Sigmoid colon (tissue), 4 donors: ENCODE results near the gene C11orf24.

Experiments used
- EP300 ChIP-seq, 4 donors: sonication (generic); formaldehyde crosslinking; IDR thresholded peaks; one replicate each; pipeline ENCODE4 v1.6.1; 2017; ENCODE audit warnings: antibody characterized with exemption in 4 of 4
- POLR2A ChIP-seq, 2 donors: fragments of 450-650 bp; IDR thresholded peaks; one replicate each; pipeline ENCODE4 v1.6.1; 2016; ENCODE audit warnings: antibody characterized with exemption in 2 of 2, mild to moderate bottlenecking in 2 of 2, moderate library complexity in 2 of 2
- POLR2AphosphoS5 ChIP-seq, 4 donors: sonication (generic); formaldehyde crosslinking; IDR thresholded peaks; one replicate each; pipeline ENCODE4 v1.6.1; 2017; ENCODE audit warnings: antibody characterized with exemption in 4 of 4
- TF ChIP-seq, protein P1 (sequence below), 4 experiments: fragments of 450-650 bp in 3 of 4; fragments of 200-600 bp in 1 of 4; IDR thresholded peaks; one replicate each; pipeline ENCODE4 v1.5.1; 2016 to 2019; ENCODE audit warnings: antibody characterized with exemption in 4 of 4, mild to moderate bottlenecking in 3 of 4, moderate library complexity in 2 of 4

DNA sequence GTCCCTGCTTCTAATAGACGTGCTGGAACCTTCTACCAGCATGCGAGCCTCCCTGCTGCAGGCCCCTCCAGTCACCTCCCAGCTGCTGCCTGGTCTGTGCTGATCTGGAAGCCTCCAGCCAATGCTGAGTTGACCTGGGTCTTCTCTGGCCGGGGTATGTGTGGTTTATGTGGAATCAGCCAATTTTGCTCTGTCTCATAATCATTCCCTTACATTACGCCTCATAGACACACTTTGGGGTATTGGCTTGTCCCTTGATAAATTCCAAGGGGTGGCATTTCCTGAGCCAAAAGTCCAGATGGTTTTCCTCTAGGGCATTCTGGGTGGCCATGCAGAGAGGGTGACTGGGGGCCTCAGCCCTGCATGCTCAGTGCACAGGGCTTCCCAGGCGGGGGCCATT lies 50.4 kb downstream of the C11orf24 start:
- TF ChIP-seq, protein P1, sequence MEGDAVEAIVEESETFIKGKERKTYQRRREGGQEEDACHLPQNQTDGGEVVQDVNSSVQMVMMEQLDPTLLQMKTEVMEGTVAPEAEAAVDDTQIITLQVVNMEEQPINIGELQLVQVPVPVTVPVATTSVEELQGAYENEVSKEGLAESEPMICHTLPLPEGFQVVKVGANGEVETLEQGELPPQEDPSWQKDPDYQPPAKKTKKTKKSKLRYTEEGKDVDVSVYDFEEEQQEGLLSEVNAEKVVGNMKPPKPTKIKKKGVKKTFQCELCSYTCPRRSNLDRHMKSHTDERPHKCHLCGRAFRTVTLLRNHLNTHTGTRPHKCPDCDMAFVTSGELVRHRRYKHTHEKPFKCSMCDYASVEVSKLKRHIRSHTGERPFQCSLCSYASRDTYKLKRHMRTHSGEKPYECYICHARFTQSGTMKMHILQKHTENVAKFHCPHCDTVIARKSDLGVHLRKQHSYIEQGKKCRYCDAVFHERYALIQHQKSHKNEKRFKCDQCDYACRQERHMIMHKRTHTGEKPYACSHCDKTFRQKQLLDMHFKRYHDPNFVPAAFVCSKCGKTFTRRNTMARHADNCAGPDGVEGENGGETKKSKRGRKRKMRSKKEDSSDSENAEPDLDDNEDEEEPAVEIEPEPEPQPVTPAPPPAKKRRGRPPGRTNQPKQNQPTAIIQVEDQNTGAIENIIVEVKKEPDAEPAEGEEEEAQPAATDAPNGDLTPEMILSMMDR (IDR thresholded peaks at IDR 0.05), result no peak
- no peak for TF ChIP-seq POLR2A (IDR thresholded peaks at IDR 0.05)
- no peak for TF ChIP-seq POLR2AphosphoS5 (IDR thresholded peaks at IDR 0.05)
- no peak for TF ChIP-seq EP300 (IDR thresholded peaks at IDR 0.05)
